Activated naive CD4-positive, alpha-beta T cell treated with anti-CD3 and anti-CD28 coated beads, Interleukin-2, amount 10 ng/mL, durations not matched to agents 7 days and 5 days (primary cell): ENCODE measurements around the gene SANBR.
"Not testable (repeated sequence)": the region's sequence is repeated elsewhere in the genome, so short reads cannot be mapped to it uniquely, and the experiment has no call there.

Source experiments
- CTCF ChIA-PET: fragments of 350-600 bp; sonication (Branson Sonifier 250); formaldehyde crosslinking; loops from one replicate; lab custom pipeline; 2021; ENCODE audit warnings: antibody characterized with exemption; lab: Charles Lee
- DNase-seq: peaks from one replicate; pipeline ENCODE4 v3.0.0-alpha.2; 2020
- H3K27ac Mint-ChIP-seq: one replicate; pipeline ENCODE4 v1.8.0; 2021; ENCODE audit warnings: mild to moderate bottlenecking, moderate library complexity, mixed read lengths
- H3K27me3 Mint-ChIP-seq: one replicate; pipeline ENCODE4 v1.8.0; 2021; ENCODE audit warnings: mild to moderate bottlenecking, mixed read lengths
- H3K36me3 Mint-ChIP-seq: one replicate; pipeline ENCODE4 v1.8.0; 2021; ENCODE audit warnings: mixed read lengths
- H3K4me1 Mint-ChIP-seq: one replicate; pipeline ENCODE4 v1.8.0; 2021; ENCODE audit warnings: mixed read lengths
- H3K4me3 Mint-ChIP-seq: one replicate; pipeline ENCODE4 v1.8.0; 2021; ENCODE audit warnings: mild to moderate bottlenecking, moderate library complexity, mixed read lengths
- H3K9me3 Mint-ChIP-seq: one replicate; pipeline ENCODE4 v1.8.0; 2021; ENCODE audit warnings: mixed read lengths

The SANBR gene

GRCh38 chr2:61065714-61066709 is at the start of gene SANBR:
TSS of gene SANBR (plus strand) at chr2:61065871. CDS start at chr2:61070351, 4,480 bp downstream.
- Mint-ChIP-seq H3K9me3 (no peaks in the 10 kb centered on the region), H3K27me3 (no peaks in the 10 kb centered on the region), H3K36me3 (peaks cover 3% of the 10 kb centered on the region), H3K27ac (peak within 1 kb of the TSS; percentile 86), H3K4me3 (peak within 1 kb of the TSS; percentile 94), H3K4me1 (peaks cover 28% of the 10 kb centered on the region)
- CTCF ChIA-PET: interaction anchor here (0.9 kb wide), 1 partner anchor 72 kb away, joined by 3 read pairs; no protein-coding TSS in a partner anchor
- peak; percentile 89 for DNase-seq

DNA sequence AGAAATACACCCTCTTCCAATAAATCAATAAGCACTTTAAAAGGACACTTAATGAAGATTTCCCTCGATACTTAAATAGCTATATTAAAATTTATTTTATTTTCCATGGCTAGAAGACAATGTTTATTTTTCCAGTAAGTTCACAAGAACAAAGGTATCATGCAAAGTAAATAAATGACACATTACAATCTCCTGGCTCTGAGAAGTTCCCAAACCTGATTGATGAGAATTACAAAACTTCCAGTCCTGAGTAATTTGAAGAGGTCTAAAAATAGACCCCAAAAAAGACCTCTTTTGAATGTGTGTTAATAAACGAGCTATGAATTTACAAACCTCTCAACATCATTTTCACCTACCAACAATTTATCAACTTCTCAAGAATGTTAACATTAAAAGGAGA is 49.7 kb upstream of the SANBR start:
- Mint-ChIP-seq H3K9me3 (no peaks in the 10 kb centered on the region), H3K36me3 (peaks cover 4% of the 10 kb centered on the region), H3K4me3 (peak overlapping the region; percentile 91), H3K4me1 (peaks cover 46% of the 10 kb centered on the region), H3K27me3 (no peaks in the 10 kb centered on the region), H3K27ac (no peak overlapping the region)
- no peak for DNase-seq
- CTCF ChIA-PET: interaction anchor here (1.9 kb wide), 1 partner anchor 18 kb away, joined by 4 read pairs; no protein-coding TSS in a partner anchor

- Mint-ChIP-seq H3K27me3 (no peaks in the 10 kb centered on the region), H3K9me3 (no peaks in the 10 kb centered on the region), H3K4me3 (peak overlapping the region; percentile 91), H3K4me1 (peaks cover 47% of the 10 kb centered on the region), H3K36me3 (peaks cover 9% of the 10 kb centered on the region), H3K27ac (peak overlapping the region; percentile 94)
- CTCF ChIA-PET: interaction anchor here (1.9 kb wide), 1 partner anchor 19 kb away, joined by 4 read pairs; no protein-coding TSS in a partner anchor
- DNase-seq: no peak
Observed at GRCh38 chr2:61016392-61017002, 49.2 kb upstream of the SANBR start.

- peak overlapping the region; percentile 91 for H3K4me3 Mint-ChIP-seq
- peak overlapping the region; percentile 94 for H3K27ac Mint-ChIP-seq
- H3K27me3 Mint-ChIP-seq: no peaks in the 10 kb centered on the region
- CTCF ChIA-PET: interaction anchor here (1.9 kb wide), 1 partner anchor 19 kb away, joined by 4 read pairs; no protein-coding TSS in a partner anchor
- peaks cover 15% of the 10 kb centered on the region for H3K36me3 Mint-ChIP-seq
- peak; percentile 81 for DNase-seq
- H3K4me1 Mint-ChIP-seq: peaks cover 50% of the 10 kb centered on the region
- peaks cover 2% of the 10 kb centered on the region for H3K9me3 Mint-ChIP-seq
Observed at GRCh38 chr2:61017003-61017555, 48.6 kb upstream of the SANBR start.

DNA sequence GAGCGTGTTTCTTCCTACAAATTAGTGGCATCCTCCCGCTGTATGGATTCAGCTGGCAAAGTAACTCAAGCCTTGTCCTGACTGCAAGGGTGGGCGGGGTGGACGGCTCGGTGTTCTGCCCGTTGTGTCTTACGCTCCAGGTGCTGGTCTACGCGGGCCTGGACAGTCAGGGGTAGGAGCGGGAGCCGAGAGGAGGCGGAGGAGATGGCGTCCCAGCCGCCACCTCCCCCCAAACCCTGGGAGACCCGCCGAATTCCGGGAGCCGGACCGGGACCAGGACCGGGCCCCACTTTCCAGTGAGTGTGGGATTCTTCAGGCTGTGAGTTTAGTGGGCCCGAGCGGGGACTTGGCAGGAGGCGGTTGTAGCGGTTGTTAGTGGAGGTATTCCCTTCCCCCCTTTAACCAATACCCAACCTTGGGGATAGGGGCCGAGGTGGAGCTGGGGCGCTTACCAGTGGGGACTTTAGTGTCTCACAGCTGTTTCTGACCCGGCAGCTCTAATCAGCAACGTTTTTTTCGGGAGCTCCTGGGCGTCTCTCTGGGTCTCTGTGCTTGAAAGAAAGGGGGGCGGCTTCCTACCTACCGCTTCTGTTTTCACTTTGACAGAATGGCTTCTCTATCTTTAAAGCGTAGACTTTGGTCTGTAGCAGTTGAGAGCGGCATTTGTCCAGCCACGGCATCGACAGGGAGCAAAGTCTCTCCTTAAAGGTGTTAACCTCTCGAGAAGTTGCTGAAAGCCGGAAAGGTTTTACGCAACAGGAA is 47.9 kb upstream of the SANBR start, which contains the start of the genes PEX13 and PUS10:
Gene PEX13, plus strand, starts transcription at position 165 of the 762 bp plus-strand sequence. Its CDS starts 40 bp downstream, at position 205.
Gene PUS10, minus strand, starts transcription at position 700 of the 762 bp plus-strand sequence. CDS start 6,365 bp downstream, outside the sequence.
- Mint-ChIP-seq H3K27me3 (no peaks in the 10 kb centered on the region), H3K27ac (peak within 1 kb of the TSS; percentile 94), H3K9me3 (peaks cover 2% of the 10 kb centered on the region), H3K4me1 (peaks cover 50% of the 10 kb centered on the region), H3K4me3 (peak within 1 kb of the TSS; percentile 91), H3K36me3 (peaks cover 19% of the 10 kb centered on the region)
- DNase-seq: peak; percentile 79
- CTCF ChIA-PET: interaction anchor here (1.9 kb wide), 1 partner anchor 20 kb away, joined by 4 read pairs; no protein-coding TSS in a partner anchor

GRCh38 chr2:61018318-61018755 is 47.3 kb upstream of the SANBR start:
- peaks cover 21% of the 10 kb centered on the region for H3K36me3 Mint-ChIP-seq
- H3K4me1 Mint-ChIP-seq: peaks cover 50% of the 10 kb centered on the region
- CTCF ChIA-PET: no interaction called here
- peaks cover 2% of the 10 kb centered on the region for H3K9me3 Mint-ChIP-seq
- H3K4me3 Mint-ChIP-seq: peak overlapping the region; percentile 91
- no peaks in the 10 kb centered on the region for H3K27me3 Mint-ChIP-seq
- DNase-seq: no peak
- peak overlapping the region; percentile 94 for H3K27ac Mint-ChIP-seq

GRCh38 chr2:61018798-61019197 is 46.9 kb upstream of the SANBR start:
- Mint-ChIP-seq H3K27ac (peak overlapping the region; percentile 94), H3K27me3 (no peaks in the 10 kb centered on the region), H3K36me3 (peaks cover 25% of the 10 kb centered on the region), H3K4me1 (peaks cover 48% of the 10 kb centered on the region), H3K4me3 (peak overlapping the region; percentile 91), H3K9me3 (peaks cover 2% of the 10 kb centered on the region)
- DNase-seq: no peak
- CTCF ChIA-PET: no interaction called here

DNA sequence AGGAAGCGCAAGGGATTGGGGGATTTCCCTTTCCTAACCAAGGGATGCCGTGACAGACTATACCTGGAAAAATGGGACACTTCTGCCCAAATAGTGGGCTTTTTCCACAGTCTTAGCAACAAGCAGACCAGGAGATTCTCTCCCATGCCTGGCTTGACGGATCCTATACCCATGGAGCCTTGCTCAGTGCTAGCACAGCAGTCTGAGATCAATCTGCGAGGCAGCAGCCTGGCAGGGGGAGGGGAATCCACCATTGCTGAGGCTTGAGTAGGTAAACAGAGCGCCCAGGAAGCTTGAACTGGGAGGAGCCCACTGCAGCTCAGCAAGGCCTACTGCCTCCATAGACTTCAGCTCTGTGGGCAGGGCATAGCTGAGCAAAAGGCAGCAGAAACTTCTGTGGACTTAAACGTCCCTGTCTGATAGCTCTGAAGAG is 44.4 kb upstream of the SANBR start:
- CTCF ChIA-PET: no interaction called here
- Mint-ChIP-seq H3K9me3 (peaks cover 2% of the 10 kb centered on the region), H3K27ac (no peak overlapping the region), H3K4me1 (peaks cover 39% of the 10 kb centered on the region), H3K27me3 (no peaks in the 10 kb centered on the region), H3K4me3 (no peak overlapping the region), H3K36me3 (peaks cover 33% of the 10 kb centered on the region)
- no peak for DNase-seq

DNA sequence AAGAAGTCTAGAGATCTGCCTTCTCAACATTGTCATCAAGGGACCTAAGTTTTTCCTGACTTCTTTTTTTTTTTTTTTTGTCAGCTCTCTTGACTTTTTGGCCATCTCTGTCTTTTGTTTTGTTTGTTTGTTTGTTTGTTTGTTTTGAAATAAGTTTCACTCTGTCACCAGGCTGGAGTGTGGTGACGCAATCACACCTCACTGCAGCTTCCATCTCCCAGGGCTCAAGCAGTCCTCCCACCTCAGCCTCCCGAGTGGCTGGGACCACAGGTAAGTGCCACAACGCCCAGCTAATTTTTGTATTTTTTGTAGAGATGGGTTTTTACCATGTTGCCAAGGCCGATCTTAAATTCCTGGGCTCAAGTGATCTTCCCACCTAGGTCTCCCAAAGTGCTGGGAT is 42.0 kb upstream of the SANBR start:
- peaks cover 30% of the 10 kb centered on the region for H3K4me1 Mint-ChIP-seq
- CTCF ChIA-PET: interaction anchor here (0.6 kb wide), 1 partner anchor 49 kb away, joined by 4 read pairs; no protein-coding TSS in a partner anchor
- H3K9me3 Mint-ChIP-seq: peaks cover 2% of the 10 kb centered on the region

GRCh38 chr2:61029533-61029932 is 36.1 kb upstream of the SANBR start:
- peaks cover 6% of the 10 kb centered on the region for H3K4me1 Mint-ChIP-seq
- CTCF ChIA-PET: no interaction called here

More for the DNA sequence above, 42.0 kb upstream of the SANBR start:
- no peaks in the 10 kb centered on the region for H3K27me3 Mint-ChIP-seq
- no peak for DNase-seq
- no peak overlapping the region for H3K4me3 Mint-ChIP-seq
- peaks cover 41% of the 10 kb centered on the region for H3K36me3 Mint-ChIP-seq
- H3K27ac Mint-ChIP-seq: no peak overlapping the region

GRCh38 chr2:61034592-61034991 is 31.1 kb upstream of the SANBR start:
- CTCF ChIA-PET, H3K27ac Mint-ChIP-seq, H3K4me3 Mint-ChIP-seq, H3K4me1 Mint-ChIP-seq, DNase-seq, H3K27me3 Mint-ChIP-seq: not testable (repeated sequence)
- peaks cover 52% of the 10 kb centered on the region for H3K36me3 Mint-ChIP-seq
- H3K9me3 Mint-ChIP-seq: peaks cover 25% of the 10 kb centered on the region

More at GRCh38 chr2:61029533-61029932, 36.1 kb upstream of the SANBR start:
- no peak overlapping the region for H3K4me3 Mint-ChIP-seq
- no peak overlapping the region for H3K27ac Mint-ChIP-seq
- peaks cover 3% of the 10 kb centered on the region for H3K9me3 Mint-ChIP-seq
- DNase-seq: no peak
- peaks cover 38% of the 10 kb centered on the region for H3K36me3 Mint-ChIP-seq
- H3K27me3 Mint-ChIP-seq: no peaks in the 10 kb centered on the region

- H3K4me1 Mint-ChIP-seq, H3K27me3 Mint-ChIP-seq, DNase-seq, CTCF ChIA-PET, H3K4me3 Mint-ChIP-seq, H3K27ac Mint-ChIP-seq: not testable (repeated sequence)
- Mint-ChIP-seq H3K36me3 (peaks cover 53% of the 10 kb centered on the region), H3K9me3 (peaks cover 25% of the 10 kb centered on the region)
Observed at GRCh38 chr2:61036643-61037042, 29.0 kb upstream of the SANBR start.

DNA sequence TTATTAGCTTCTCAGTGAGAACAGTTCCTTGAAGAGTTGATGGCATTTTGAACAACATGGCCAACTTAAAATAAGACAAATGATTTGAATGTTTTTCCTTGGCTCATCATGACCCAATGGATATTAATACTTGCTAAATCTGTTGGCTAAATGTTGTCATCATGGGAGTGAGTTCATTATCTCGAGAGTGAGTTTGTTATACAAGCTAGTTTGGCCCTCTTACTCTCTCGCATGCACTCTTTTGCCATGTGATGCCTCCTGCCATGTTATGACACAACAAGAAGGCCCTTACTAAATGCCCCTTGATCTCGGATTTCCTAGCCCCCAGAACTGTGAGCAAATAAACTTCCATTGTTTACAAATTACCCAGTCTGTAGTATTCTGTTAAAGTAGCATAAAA is 22.9 kb upstream of the SANBR start:
- peaks cover 10% of the 10 kb centered on the region for H3K9me3 Mint-ChIP-seq
- peaks cover 3% of the 10 kb centered on the region for H3K4me1 Mint-ChIP-seq
- H3K27ac Mint-ChIP-seq: no peak overlapping the region
- H3K36me3 Mint-ChIP-seq: peaks cover 28% of the 10 kb centered on the region
- no peak overlapping the region for H3K4me3 Mint-ChIP-seq
- no peaks in the 10 kb centered on the region for H3K27me3 Mint-ChIP-seq
- CTCF ChIA-PET: no interaction called here
- no peak for DNase-seq
